ENCODE results near the gene SDK1.
A peak's percentile ranks its signal among the peaks of the same experiment; 100 is the strongest.

Gene SDK1

GRCh38 chr7:4026941-4027486 lies 726.0 kb downstream of the SDK1 start:
- DNase-seq, result no peak

- no peak for DNase-seq
These were observed 727.2 kb downstream of the SDK1 start for GRCh38 chr7:4028221-4028620.

- no peak for DNase-seq
These were observed 728.9 kb downstream of the SDK1 start for GRCh38 chr7:4029941-4030340.

- DNase-seq, result no peak
These were observed 729.4 kb downstream of the SDK1 start for GRCh38 chr7:4030346-4030950.

GRCh38 chr7:4033996-4034395 lies 732.9 kb downstream of the SDK1 start:
- DNase-seq, result no peak

DNA sequence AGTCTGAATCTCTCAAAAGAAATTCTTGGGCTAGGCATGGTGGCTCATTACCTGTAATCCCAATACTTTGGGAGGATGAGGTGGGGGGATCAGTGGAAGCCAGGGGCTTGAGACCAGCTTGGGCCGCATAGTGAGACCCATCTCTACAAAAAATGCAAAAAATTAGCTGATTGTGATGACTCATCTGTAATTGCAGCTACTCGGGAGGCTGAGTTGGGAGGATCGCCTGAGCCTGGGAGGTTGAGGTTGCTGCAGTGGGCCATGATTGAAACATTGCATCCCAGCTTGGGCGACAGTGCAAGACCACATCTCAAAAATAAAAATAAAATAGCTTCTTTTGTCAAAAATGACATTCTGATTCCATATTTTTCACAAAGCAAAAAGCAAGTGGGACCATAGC lies 736.3 kb downstream of the SDK1 start:
- no peak for DNase-seq

GRCh38 chr7:4037877-4038276 lies 736.8 kb downstream of the SDK1 start:
- DNase-seq, result no peak

GRCh38 chr7:4040109-4040928 lies 739.3 kb downstream of the SDK1 start:
- DNase-seq, result peak; percentile 60 to 78

GRCh38 chr7:4042402-4043045 lies 741.5 kb downstream of the SDK1 start:
- peak in 1 of 2 experiments; percentile 70 for DNase-seq

GRCh38 chr7:4043988-4044387 lies 742.9 kb downstream of the SDK1 start:
- no peak for DNase-seq

GRCh38 chr7:4045450-4045849 lies 744.4 kb downstream of the SDK1 start:
- DNase-seq, result no peak

DNA sequence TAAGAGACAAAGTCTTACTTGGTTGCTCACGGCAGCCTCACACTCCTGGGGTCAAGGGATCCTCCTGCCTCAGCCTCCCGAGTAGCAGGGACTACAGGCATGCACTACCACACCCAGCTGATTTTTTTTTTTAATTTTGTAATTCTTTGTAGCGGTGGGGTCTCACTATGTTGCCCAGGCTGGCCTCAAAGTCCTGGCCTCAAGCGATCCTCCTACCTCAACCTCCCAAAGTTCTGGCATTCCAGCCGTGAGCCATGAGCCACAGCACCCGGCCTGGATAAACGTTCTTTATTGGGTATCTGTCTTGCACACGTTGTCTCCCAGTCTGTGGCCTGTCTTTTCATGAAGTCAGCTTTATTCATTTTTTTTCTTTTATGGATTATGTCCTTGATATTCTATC lies 744.9 kb downstream of the SDK1 start:
- DNase-seq, result no peak

DNA sequence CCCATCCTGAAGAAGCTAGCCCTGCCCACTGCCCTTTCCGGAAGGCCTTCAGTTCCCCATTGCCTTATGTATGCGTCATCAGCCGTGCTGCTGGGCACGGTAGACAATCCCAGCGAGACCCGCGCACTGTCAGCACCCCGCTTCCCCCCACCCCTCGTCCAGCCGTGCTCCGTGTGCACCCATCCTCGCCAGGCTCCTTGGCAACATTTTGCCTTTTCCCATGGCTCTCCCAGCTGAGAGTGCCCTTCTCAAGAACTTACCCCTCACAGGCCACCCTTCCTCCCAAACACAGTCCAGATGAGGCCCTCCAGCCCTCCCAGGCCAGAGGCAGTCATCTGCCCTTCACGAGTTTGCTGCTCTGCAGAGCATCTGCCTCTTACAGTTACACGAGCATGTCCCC lies 747.3 kb downstream of the SDK1 start:
- no peak for DNase-seq

- no peak for DNase-seq
These were observed 748.1 kb downstream of the SDK1 start for GRCh38 chr7:4049202-4049601.

GRCh38 chr7:4050126-4050660 lies 749.1 kb downstream of the SDK1 start:
- DNase-seq, result no peak

- no peak for DNase-seq
These were observed 750.6 kb downstream of the SDK1 start for GRCh38 chr7:4051696-4052095.

DNA sequence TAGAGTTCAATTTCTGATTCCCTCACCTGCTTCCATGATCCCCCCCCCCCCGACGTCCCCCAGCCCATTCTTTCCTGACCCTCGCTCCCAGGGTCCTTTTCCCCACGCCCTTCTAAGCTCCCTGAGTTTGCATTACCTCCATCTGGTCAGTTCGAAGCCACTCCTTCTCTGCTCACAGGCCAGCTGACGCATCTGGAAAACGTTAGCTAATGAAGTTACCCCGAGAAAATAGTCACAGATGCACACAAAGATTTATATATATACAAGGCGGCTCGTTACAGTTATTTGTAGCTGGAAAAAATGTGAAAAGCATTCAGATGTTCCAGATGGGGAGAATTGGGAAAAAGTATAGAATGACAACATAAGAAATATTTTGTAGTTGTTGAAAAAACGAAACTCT lies 751.1 kb downstream of the SDK1 start:
- no peak for DNase-seq

GRCh38 chr7:4054158-4054557 lies 753.1 kb downstream of the SDK1 start:
- no peak for DNase-seq

DNA sequence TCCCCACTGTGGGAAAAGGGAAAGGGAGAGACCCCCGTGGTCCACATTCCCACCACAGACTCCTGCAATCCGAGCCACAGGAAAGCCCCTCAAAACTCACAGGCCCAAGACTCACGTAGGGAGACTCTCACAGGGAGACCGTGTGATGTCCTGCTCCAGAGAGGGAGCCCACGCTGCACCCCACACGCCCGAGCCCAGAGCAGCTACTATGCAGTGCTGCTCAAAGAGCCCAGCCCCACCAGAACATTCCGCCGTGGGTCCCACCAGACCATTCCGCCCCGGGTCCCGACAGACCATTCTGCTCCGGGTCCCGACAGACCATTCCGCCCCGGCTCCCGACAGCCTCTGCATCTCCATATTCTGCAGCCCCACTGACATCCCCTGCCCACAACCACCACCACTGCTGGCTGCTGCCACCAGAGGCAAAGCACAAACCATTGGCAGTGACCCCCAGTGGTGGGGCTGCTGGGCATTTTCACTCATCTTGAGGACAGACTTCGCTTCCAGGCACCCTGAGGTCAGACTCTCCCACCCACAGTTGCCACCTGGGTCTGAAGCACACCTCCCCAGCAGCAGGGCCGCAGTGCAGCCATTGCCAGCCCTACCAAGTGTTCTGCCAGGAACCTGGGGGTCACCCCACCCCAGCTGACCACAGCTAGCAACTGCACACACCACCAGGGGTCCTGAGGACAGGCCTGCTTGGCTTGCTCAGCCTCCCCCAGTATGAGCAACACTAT lies 755.7 kb downstream of the SDK1 start:
- DNase-seq, result no peak

DNA sequence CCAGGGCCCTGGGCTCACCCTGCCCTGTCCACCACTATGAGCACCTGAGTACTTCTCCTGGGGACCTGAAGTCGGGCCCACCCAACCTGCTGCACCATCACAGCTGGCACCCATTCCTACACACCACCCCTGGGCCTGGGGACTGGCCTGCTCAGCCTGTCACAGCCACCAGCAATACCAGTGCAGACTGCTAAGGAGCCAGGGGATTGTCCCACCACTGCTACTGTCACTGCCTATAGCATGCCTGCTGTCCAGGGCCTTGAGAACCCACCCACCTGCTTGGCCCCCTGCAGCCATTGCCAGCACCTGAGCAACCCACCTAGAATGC lies 756.2 kb downstream of the SDK1 start:
- DNase-seq, result no peak

DNA sequence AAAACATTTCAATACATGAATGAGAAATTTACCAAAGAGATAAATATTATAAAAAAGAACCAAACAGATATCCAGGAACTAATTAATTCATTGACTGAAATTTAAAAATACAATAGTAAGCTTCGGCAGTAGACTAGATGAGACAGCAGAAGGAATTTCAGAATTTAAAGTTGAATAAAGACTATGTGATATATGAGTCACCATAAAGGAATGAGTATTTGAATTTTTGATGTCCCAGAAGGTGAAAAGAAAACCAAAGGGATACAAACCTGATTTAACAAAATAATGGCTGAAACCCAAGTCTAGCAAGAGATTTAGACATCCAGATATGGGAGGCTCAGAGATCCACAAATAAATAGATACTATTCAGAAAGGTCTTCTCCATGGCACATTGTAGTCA lies 757.1 kb downstream of the SDK1 start:
- DNase-seq, result no peak

DNA sequence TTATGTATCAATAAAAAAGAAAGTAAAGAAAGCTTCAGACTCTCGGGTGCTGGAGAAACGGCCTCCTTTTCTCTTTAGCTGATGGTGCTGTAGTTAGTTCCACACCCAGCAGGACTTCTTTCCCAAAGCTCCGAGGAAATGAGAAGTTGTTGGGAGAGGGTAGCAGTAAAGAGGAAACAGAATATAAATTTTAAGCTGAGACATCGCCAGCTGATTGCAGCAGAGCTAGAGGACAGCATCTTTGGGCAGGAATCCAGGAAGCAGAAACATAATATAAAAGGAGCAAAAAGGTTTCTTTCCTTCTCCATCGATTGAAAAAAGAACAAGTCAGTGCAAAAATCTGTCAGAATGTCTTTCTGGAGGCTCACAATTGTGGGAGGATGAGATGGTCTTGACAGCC lies 764.1 kb downstream of the SDK1 start:
- DNase-seq, result no peak

DNA sequence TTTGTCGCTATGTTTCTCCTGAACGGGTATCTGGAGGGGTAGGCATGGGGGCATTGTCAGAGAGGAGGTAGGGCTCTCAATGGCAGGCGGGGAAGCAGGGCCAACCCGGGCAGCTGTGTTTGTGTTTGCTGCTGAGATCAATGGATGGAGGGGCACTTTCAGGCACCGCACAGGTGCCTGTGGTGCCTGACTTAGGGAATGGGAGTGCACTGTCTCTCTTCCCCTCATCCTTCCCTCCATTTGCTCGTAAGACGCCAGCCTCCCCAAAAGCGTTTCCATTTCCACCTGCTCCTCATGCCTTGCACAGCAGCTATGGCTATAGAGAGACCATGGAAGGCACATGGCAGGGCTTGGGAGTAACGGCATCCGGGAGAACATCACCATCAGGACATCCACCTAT lies 765.2 kb downstream of the SDK1 start:
- no peak for DNase-seq
